ENCODE data around the gene VPS18. TPM values are rescaled to one million over a fixed set of nuclear protein-coding genes. Genes with fewer than 3 reads are reported as not detected.

Gene VPS18
- total RNA-seq, 2 donors from 2014 or later, result 26.6 to 29.0 TPM

GRCh38 chr15:40904552-40905201 lies 10.4 kb downstream of the VPS18 start:
- Mint-ChIP-seq H3K4me1 (no peaks in the 10 kb centered on the region), H3K4me3 (no peak overlapping the region), H3K27ac (peak overlapping the region; percentile 48), H3K9me3 (no peaks in the 10 kb centered on the region), H3K27me3 (ENCODE audit: insufficient read depth) (no peaks in the 10 kb centered on the region), H3K36me3 (ENCODE audit: low read depth) (peaks cover 40% of the 10 kb centered on the region)
- 95 to 100% methylated on average over 4 to 7 of the region's 7 CpGs for WGBS, 2 experiments (ENCODE audit: insufficient coverage in 1 of 2, insufficient read length in 1 of 2)
- Histone ChIP-seq H3K9me3 (ENCODE audit: control insufficient read depth, low read length) (no peaks in the 10 kb centered on the region), H3K9ac (ENCODE audit: extremely low read depth, low read length, poor library complexity, severe bottlenecking) (no peak overlapping the region), H3K27ac (ENCODE audit: low read depth, low read length) (no peak overlapping the region), H3K36me3 (ENCODE audit: control insufficient read depth, insufficient read depth, low read length) (peaks cover 50% of the 10 kb centered on the region), H3K4me3 (ENCODE audit: low read length) (no peak overlapping the region), H3K27me3 (ENCODE audit: control insufficient read depth, insufficient read depth, low read length, poor library complexity, severe bottlenecking) (no peaks in the 10 kb centered on the region), H3K4me1 (ENCODE audit: control insufficient read depth, insufficient read depth, low read length) (no peaks in the 10 kb centered on the region)
- TF ChIP-seq CTCF (conservative IDR thresholded peaks at IDR 0.05), result no peak
- no peak for DNase-seq

- H3K36me3 Mint-ChIP-seq (ENCODE audit: low read depth), result peaks cover 25% of the 10 kb centered on the region
- Histone ChIP-seq H3K4me1 (ENCODE audit: control insufficient read depth, insufficient read depth, low read length) (peaks cover 5% of the 10 kb centered on the region), H3K27me3 (ENCODE audit: control insufficient read depth, insufficient read depth, low read length, poor library complexity, severe bottlenecking) (no peaks in the 10 kb centered on the region), H3K36me3 (ENCODE audit: control insufficient read depth, insufficient read depth, low read length) (peaks cover 35% of the 10 kb centered on the region), H3K4me3 (ENCODE audit: low read length) (peak overlapping the region; percentile 66), H3K9me3 (ENCODE audit: control insufficient read depth, low read length) (no peaks in the 10 kb centered on the region), H3K9ac (ENCODE audit: extremely low read depth, low read length, poor library complexity, severe bottlenecking) (no peak overlapping the region), H3K27ac (ENCODE audit: low read depth, low read length) (peak overlapping the region; percentile 19)
- peaks cover 7% of the 10 kb centered on the region for H3K4me1 Mint-ChIP-seq
- WGBS, 2 experiments (ENCODE audit: insufficient coverage in 1 of 2, insufficient read length in 1 of 2), result 20 to 36% methylated on average over 13 to 36 of the region's 36 CpGs
- H3K9me3 Mint-ChIP-seq, result no peaks in the 10 kb centered on the region
- H3K27me3 Mint-ChIP-seq (ENCODE audit: insufficient read depth), result no peaks in the 10 kb centered on the region
- peak overlapping the region; percentile 45 for H3K4me3 Mint-ChIP-seq
- TF ChIP-seq CTCF (conservative IDR thresholded peaks at IDR 0.05), result peak; percentile 95
- peak; percentile 97 for DNase-seq
- H3K27ac Mint-ChIP-seq, result no peak overlapping the region
Measured at GRCh38 chr15:40906091-40906990, 12.1 kb downstream of the VPS18 start.

- TF ChIP-seq CTCF (conservative IDR thresholded peaks at IDR 0.05), result no peak
- no peaks in the 10 kb centered on the region for H3K9me3 Mint-ChIP-seq
- H3K27me3 ChIP-seq (ENCODE audit: control insufficient read depth, insufficient read depth, low read length, poor library complexity, severe bottlenecking), result no peaks in the 10 kb centered on the region
- peak overlapping the region; percentile 45 for H3K4me3 Mint-ChIP-seq
- H3K4me3 ChIP-seq (ENCODE audit: low read length), result peak overlapping the region; percentile 66
- no peak overlapping the region for H3K27ac ChIP-seq (ENCODE audit: low read depth, low read length)
- peak; percentile 61 for DNase-seq
- 79 to 89% methylated on average over 3 to 20 of the region's 22 CpGs for WGBS, 2 experiments (ENCODE audit: insufficient coverage in 1 of 2, insufficient read length in 1 of 2)
- H3K27me3 Mint-ChIP-seq (ENCODE audit: insufficient read depth), result no peaks in the 10 kb centered on the region
- peaks cover 30% of the 10 kb centered on the region for H3K36me3 ChIP-seq (ENCODE audit: control insufficient read depth, insufficient read depth, low read length)
- H3K4me1 ChIP-seq (ENCODE audit: control insufficient read depth, insufficient read depth, low read length), result peaks cover 5% of the 10 kb centered on the region
- no peak overlapping the region for H3K27ac Mint-ChIP-seq
- H3K9me3 ChIP-seq (ENCODE audit: control insufficient read depth, low read length), result no peaks in the 10 kb centered on the region
- H3K4me1 Mint-ChIP-seq, result peaks cover 9% of the 10 kb centered on the region
- no peak overlapping the region for H3K9ac ChIP-seq (ENCODE audit: extremely low read depth, low read length, poor library complexity, severe bottlenecking)
- H3K36me3 Mint-ChIP-seq (ENCODE audit: low read depth), result peaks cover 25% of the 10 kb centered on the region
Measured at GRCh38 chr15:40906991-40907802, 12.9 kb downstream of the VPS18 start.

Data from endodermal cell (in vitro differentiated cells).